NK-92 (cell line): ENCODE results near the gene FABP1.

ENCODE experiments used
- DNase-seq: peaks from one replicate; lab custom pipeline; 2025; ENCODE audit not compliant: unreplicated experiment; lab: John Stamatoyannopoulos, UW

FABP1 gene

DNA sequence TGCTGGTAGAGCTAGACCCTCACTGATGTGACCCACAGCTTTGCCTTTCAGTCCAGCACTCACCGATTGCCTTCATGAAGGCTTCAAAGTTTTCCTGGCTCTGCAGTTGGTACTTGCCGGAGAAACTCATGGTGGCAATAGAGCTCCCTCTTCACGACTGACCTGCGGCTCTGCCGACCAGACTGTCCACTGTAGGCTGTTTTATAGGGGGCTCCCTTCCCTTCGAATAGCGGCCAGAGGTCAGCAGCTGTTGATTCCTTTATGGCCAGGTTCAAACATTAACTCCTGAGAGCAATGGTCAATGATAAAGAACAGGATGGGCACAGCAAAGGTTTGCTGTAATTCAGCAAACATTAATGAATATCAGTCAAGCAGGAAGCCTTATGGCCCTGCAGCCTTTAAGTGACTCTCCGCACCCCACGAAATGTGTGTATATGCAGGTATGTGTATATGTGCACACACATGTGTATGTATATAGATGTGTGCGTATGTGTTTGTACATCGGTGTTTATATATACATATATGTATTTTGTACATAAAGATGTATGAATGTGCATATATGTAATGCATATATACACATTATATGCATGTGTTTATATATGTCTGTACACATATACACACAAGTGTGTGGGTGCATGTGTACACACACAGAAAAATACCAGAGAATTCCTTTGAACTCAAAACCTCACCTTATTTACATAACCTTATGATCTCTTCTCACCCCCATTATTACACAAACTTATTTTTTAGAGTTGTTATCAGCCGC lies at the start of gene FABP1:
TSS of gene FABP1 (minus strand) at position 175 of the 766 bp plus-strand sequence. CDS start at position 130, 45 bp downstream.
- DNase-seq: no peak

DNA sequence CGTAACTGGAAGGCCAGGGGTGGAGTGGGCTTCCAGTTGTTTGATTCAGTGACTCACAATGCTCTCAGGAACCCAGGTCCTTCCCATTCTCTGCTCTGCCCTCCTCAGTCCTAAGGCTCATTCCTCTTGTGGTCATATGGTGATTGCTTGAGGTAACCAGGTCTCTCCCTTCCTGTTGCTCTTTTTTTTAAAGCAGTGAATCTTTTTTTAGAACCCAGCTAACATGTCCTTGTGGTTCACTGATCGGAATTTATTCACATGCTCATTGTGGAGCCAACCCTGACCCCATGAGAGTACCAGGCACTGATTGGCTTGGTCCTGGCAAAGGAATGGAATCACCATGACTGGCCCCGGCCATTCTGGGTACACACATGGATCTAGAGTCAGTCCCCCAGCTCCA lies 49.7 kb upstream of the FABP1 start:
- DNase-seq: no peak

DNA sequence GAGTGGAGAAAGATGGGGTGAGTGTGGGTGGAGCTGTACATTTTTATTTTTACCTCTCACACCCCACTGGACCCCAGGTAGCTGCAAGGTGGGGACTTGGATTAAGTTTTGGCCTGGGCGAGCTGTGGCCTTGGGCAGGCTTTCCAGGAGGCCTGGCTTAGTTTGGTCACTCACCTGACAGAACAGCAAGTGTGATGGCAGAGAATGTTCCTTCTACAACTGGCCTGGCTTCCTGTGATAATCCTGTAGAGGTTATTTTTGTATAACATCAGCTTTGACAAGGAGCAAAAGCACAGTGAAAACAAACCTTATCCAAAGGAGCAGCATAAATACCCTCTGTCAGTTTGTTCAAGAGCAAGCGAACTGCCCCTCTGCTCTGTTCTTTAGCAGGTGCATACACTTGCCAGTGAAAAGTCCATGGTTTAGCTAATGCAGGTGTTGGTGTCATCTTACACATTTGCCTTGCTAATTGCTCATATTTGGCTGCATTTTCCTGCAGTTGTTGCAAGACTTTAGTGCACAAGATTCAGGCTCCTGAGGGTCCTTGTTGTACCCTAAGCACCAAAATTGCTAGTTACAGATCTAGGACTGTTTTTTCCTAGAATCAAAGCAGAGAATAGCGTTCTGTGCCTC lies 48.6 kb upstream of the FABP1 start:
- DNase-seq: no peak

DNA sequence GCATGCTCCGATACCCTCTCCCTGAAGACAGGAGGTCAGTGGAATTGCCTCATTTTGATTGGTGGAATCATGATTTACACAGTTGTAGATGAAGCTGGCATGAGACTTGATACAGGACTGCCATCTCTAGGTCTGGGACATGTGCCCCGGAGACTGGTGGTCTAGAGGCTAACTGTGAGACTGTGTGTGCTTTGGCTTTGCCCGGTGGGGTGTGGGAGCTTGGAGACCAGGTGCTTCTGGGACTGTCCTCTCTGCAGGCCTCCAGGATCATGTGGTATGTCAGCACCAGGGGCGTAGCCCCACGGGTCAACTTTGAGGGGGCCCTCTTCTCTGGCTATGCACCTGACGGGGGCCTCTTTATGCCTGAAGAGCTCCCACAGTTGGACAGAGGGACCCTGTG lies 45.0 kb upstream of the FABP1 start:
- DNase-seq: no peak

DNA sequence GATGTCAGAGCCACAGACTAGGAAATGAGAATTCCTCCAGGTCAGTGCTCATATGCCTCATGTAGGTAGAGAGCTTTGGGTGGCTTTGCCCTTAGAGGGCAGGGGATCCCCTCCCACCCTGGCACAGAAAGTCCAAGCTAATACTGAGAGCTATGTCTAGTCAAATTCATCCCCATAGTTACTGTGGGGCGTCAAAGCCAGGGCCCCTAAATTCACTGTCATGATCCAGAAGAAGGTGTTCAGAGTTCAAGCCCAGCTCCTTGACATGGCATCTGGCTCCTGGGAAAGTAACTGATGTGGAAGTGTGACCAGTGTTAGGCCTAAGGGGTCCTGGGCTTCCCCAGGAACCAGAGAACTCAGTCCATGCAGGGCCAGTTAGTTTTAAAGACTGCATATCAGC lies 44.1 kb upstream of the FABP1 start:
- DNase-seq: no peak

DNA sequence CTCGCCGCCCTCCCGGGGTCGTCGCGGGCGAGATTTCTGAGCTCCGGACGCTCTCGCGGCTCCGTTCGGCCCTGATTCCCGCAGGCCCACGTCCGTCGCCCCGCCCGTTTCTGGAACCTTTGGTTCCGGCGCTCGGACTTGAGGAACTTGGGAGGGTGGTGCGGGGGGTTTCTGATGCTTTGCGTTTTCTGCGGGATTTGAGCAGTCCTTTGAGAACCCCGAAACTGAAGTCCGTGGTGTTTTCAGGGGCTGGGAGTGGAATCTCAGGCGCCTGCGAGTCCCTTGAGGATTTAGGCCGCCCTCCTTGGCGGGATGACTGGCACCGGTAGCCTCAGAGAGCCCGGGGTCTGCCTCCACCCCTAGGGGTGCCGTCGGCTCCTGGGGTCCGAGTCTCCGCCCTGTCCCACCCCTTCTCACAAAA lies 42.6 kb upstream of the FABP1 start:
- no peak for DNase-seq

DNA sequence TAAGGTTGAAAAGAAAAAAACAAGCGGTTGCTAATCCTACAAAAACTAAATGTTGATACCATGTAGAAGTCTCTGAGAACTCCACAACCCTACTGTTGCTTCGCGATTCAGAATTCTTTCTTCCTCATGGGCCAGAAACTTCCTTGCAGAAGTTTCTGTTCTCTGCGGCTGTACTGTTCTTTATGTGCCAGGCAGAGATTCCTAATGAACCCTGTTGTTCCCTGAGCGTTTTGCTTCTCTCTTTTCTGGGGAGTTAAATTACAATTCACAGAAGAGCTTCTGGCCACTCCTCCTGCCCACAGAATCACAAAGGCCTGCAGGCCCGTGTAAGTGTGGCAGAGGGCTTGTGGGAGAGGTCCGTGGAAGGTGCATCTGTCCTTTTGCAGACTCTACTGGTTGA lies 40.5 kb upstream of the FABP1 start:
- no peak for DNase-seq

DNA sequence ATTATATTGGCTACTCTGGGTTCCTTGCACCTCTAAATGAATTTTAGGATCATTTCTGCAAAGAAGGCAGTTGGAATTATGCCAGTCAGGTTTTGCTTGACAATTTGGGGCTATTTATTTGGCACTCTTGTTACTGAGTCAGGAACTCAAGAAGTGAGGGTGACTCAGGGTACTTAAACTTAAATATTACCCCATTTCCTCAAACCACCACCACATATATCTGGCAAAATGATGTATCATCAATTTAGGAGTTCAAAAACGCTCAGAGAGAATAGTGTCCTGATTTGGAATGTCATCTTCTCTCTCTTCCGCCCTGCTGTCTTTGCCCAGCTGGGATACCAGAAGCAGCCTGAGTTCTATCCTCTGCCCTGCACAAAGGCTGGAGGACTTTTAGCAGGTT lies 39.9 kb upstream of the FABP1 start:
- DNase-seq: no peak

DNA sequence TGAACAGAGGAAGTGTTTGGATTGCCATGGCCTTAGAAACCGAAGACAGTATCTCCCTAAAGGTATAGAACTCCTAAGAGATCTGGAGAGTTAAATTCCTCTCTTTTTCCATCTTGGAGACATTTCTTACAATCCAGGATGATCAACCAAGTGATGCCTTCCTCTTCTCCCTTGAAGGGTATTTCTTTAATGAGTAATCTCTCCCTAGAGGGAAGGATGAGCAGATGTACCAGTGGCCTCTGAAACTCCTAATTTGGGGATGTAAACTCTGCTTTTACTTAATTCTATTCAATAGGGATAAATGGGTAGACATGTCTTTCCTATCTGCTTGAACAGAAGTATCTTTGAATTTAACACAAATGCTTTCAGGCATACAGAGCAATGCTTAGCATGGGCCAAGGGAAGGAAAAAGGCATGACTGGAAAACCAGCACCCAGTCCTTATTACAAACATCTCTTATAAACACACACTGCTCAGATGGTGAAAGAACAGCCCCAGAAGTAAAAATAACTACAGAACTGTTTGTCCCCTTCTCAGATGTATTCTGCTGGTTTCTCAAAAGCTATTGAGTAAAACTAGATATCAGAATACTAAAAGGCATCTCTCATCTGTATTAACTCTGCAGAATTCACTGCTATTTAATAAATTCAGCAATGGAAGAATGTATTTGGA lies 37.6 kb upstream of the FABP1 start:
- no peak for DNase-seq

DNA sequence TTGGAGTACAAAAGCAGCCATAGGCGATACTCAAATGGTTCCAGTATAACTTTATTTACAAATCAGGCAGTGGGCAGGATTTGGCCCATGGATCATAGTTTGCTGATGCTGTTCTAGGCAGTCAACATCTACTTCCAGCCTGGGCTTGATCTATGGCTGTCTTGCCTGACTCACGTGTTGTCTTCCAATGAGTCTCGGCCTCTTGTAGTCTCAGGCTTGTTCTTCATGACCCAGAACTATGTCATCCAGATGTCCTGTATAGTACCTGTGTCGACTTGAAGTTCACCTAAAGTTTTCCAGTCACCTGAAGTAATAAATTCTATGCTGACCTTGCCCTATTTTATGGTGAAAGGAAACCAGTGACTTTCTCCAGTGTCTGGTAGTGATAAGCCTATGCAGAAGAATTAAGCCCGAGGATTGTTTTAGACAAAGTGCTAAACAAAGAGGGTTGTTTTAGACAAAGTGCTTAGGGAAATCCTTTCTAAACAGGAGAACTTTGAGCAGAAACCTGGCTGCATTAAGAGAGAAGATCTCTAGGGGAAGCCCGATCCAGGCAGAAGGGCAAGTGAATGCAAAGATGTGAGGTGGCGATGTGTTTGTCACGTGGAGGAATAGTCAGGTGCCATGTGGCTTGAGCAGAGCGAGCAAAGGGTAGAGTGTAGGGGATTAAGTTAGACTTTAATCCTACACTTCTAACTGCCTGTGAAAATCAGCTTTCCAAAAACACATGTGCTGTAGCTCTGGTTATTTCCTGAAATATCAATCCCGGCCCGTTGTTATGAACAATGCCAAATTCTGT lies 33.8 kb upstream of the FABP1 start:
- DNase-seq: no peak

DNA sequence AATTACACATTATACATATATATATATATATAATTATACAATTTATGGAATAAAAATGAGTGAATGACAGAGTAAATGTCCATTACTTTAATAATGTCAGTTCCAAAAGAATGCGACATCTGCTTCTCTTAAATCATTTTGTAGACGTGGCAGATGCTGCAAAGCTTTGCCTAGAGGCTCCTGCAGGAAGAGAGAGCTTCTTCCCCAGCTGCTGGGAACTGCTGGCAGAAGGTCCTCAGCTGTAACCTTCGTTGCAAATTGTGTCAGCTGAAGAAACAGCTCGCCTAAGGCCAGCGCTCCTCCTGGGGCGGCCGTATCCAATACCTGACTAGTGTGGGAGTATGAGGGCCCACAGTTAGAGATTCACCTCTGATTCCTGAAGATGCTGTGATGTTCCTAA lies 32.7 kb upstream of the FABP1 start:
- no peak for DNase-seq

DNA sequence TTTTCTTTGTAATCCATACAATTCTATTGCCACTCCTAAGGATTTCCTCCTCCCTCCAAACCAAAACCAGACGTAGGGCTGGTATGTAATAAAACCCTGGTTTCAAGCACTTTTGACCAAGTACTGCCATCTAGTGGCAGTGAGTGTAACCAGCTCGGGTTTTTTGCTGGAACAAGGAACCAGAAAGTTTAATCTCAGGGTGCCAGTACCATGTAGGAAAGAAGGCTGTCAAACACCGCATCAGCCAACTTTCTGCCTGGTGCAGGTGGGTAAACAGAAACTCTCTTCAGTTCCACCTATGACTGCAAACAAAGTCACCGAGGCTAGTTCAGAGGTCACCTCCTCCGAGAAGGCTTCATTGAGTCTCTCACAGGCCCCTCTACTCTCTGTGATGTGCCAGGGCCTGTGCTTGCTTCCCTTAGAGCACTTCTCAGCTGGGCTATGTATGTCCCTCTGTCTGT lies 32.1 kb upstream of the FABP1 start:
- no peak for DNase-seq

DNA sequence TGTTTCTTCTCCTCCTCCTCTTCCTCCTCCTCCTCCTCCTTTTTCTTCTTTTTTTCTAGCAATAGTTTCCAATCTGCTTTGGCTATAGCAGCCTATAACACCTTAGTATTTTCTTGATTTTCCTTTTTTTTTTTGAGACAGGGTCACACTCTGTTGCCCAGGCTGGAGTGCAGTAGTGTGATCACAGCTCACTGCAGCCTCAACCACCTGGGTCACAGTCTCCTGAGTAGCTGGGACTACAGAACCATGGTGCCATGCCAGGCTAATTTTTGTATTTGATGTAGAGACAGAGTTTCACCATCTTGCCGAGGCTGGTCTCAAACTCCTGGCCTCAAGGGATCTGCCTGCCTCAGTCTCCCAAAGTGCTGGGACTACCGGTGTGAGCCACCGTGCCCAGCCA lies 31.6 kb upstream of the FABP1 start:
- no peak for DNase-seq

DNA sequence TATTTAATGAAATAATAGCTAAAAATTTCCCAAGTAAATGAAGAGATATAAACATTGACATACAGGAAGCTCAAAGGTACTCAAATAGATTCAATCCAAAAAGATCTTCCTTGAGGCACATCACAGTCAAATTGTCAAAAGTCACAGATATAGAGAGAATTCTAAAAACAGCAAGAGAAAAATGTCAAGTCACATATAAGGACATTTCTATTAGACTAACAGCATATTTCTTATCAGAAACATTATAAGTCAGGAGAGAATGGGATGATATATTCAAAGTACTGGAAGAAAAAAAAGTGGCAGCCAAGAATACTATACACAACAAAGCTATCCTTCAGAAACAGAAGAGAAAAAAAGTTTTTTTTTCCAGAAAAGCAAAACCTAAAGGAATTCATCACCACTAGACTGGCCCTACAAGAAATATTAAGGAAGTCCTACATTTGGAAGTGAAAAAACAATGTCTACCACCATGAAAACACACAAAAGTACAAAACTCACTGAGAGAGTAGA lies 21.1 kb upstream of the FABP1 start:
- DNase-seq: no peak

DNA sequence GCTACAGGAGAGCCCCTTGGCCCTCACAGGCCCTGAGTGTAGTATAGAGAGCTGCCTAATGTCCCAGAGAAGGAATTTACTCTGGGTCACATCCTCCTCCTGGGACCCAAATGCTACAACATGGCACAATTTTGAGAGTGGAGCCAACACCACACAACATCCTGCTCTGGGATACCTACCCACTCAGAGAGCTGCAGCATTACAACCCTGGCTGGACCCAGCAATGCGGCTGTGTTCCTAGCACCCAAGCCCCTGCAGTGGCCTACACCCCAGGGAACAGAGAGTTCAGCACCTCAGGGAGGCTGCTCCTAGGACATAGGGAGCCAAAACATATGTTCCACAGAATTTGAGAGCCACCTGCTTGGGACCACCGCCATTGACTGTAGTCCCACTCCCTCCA lies 19.3 kb upstream of the FABP1 start:
- no peak for DNase-seq

DNA sequence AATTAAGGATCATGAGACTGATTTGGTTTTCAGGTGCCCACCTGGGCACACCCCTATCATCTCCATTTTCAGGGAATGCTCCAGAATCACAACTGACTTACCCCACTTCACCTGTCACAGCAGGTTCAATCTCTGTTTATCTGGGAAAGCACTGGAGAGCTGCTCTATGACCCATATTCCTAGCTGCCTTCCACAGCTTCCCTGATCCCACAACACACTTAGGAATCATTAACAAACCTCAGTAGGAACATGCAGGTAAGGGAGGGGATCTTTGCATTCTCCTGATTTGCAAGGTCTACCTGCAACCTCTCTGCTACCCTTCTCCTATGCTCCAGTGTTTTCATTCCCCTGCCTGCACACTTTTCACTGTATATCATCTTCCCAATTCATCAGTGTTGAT lies 18.7 kb upstream of the FABP1 start:
- no peak for DNase-seq

DNA sequence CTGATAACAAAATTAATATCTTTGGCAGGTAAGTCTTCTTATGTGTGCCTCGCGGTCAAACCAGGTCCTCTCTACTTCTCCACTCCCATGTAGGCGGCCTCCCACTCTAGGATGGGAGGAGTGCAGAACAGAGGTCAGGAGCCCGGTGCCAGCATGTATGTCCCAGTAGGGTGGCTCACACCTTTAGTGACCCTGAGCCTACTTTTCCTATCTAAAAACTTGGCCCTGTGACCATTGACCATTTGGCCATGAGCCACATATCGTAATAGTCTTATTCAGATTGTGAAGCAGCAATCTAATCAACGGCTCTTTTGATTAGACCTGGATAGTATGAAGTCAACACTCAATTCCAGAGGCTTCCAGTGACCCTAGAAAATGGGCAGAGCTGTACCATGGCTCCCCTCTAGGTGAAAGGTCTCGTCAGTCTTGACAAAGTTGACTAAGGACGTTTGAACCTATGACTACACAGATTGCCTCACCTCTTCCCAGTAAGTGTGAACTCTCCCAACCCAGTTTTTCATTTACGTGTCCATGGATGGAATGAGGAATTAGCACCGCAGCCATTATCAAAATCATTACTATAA lies 17.1 kb upstream of the FABP1 start:
- DNase-seq: no peak

DNA sequence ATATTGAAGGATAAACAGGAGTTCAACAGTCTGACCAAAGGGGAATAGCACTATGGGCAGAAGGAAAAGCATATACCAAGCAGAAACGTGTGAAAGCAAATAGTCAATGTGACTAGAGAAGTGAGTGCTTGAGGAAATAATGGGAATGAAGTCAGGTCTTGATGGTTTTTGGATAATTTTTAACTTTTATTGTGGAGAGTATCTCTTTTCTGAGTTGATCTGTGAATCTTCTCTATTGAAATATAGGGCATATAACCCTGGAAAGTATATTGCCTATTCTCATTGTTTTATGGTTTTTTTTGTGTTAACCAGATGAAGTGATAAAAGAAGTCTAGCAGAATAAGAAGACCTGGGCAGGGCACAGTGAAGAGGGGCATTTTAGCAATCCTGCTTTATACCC lies 16.4 kb upstream of the FABP1 start:
- no peak for DNase-seq

DNA sequence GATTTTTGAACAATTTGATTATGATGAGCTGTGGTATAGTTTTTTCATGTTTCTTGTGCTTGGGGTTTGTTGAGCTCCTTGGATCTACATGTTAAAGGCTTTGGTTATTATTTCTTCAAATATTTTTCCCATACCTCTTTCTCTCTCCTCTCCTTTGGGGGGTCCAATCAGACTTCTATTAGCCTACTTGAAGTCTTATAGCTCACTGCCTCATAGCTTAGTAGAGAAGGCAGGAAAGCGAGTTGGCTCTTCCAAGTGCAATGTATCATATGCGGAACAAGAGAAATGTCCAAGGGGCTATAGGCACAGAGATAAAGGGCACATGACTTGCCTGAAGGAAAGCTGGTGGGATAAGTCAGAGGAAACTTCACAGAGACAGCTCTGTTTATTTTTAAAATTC lies 14.1 kb upstream of the FABP1 start:
- no peak for DNase-seq

DNA sequence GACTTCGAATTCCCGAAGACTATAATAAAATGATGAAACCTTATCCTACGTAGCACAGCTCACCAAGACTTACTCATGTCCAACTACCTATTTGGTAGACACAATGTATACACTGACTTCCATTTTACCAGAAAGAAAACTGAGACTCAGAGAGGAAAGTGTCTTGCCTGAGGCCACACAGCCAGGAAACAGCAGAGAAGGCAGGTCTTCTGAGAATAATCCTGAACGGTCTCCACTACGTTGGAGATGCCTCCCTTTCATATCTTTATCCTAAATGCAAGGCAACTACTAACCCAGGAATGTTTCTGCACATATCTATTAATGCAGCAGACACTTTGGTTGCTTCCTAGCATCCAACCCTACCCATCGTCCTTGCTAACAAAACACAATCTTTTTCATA lies 11.9 kb upstream of the FABP1 start:
- no peak for DNase-seq

DNA sequence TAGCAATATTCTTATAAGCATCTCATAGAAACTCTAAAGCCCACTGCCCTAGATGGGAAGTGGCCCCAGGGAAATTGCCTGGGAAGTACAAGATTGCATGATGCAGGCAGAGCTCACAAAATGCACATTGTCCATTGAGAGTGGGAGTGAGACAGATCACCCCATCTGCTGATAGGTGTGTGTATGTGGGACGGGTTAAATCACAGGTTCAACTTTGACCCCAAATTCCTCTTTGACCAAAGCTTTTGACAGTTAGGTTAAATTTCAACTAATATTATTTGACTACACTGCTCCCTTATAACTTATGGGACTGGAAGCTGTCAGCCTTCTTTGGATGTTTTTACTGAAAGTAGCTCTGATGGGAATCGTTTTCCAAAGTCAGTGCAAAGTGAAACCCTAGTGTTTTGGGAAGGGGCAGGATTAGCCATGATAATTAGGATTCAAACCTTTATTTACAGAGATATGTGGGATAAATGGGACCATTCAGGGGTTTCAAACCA lies 11.4 kb upstream of the FABP1 start:
- DNase-seq: no peak
